ENCODE results near the gene DDX47. TPM values are rescaled to one million over a fixed set of nuclear protein-coding genes. Genes with fewer than 3 reads are reported as not detected.
"Not testable (repeated sequence)": the region's sequence is repeated elsewhere in the genome, so short reads cannot be mapped to it uniquely, and the experiment has no call there.

The DDX47 gene
- total RNA-seq, 2 experiments from 2014 or later, result 98.5 to 107 TPM

GRCh38 chr12:12864243-12864642 lies 51.1 kb downstream of the DDX47 start:
- Mint-ChIP-seq H3K4me3 (no peak overlapping the region), H3K27me3 (no peaks in the 10 kb centered on the region), H3K27ac (no peak overlapping the region), H3K4me1 (no peaks in the 10 kb centered on the region), H3K9me3 (peaks cover under 1% of the 10 kb centered on the region), H3K36me3 (peaks cover 14% of the 10 kb centered on the region)
- DNase-seq, result no peak

GRCh38 chr12:12868477-12869235 lies 55.5 kb downstream of the DDX47 start:
- Mint-ChIP-seq H3K9me3 (no peaks in the 10 kb centered on the region), H3K4me1 (no peaks in the 10 kb centered on the region), H3K4me3 (no peak overlapping the region), H3K27ac (no peak overlapping the region), H3K36me3 (peaks cover 10% of the 10 kb centered on the region), H3K27me3 (no peaks in the 10 kb centered on the region)
- no peak for DNase-seq

- no peak overlapping the region for H3K27ac Mint-ChIP-seq
- H3K4me1 Mint-ChIP-seq, result no peaks in the 10 kb centered on the region
- no peaks in the 10 kb centered on the region for H3K27me3 Mint-ChIP-seq
- no peak overlapping the region for H3K4me3 Mint-ChIP-seq
- DNase-seq, result no peak
- H3K36me3 Mint-ChIP-seq, result peaks cover 4% of the 10 kb centered on the region
- no peaks in the 10 kb centered on the region for H3K9me3 Mint-ChIP-seq
These were observed 57.3 kb downstream of the DDX47 start for GRCh38 chr12:12870465-12870864.

GRCh38 chr12:12871587-12872138 lies 58.5 kb downstream of the DDX47 start:
- Mint-ChIP-seq H3K9me3 (no peaks in the 10 kb centered on the region), H3K27me3 (no peaks in the 10 kb centered on the region), H3K36me3 (peaks cover 4% of the 10 kb centered on the region)

GRCh38 chr12:12872139-12872933 lies 59.2 kb downstream of the DDX47 start:
- H3K36me3 Mint-ChIP-seq, result peaks cover 4% of the 10 kb centered on the region
- no peaks in the 10 kb centered on the region for H3K9me3 Mint-ChIP-seq
- H3K4me1 Mint-ChIP-seq, result no peaks in the 10 kb centered on the region
- DNase-seq, result no peak
- H3K27me3 Mint-ChIP-seq, result no peaks in the 10 kb centered on the region
- H3K4me3 Mint-ChIP-seq, result no peak overlapping the region
- no peak overlapping the region for H3K27ac Mint-ChIP-seq

More at GRCh38 chr12:12871587-12872138, 58.5 kb downstream of the DDX47 start:
- DNase-seq, result no peak
- Mint-ChIP-seq H3K4me1 (no peaks in the 10 kb centered on the region), H3K4me3 (no peak overlapping the region), H3K27ac (no peak overlapping the region)

- Mint-ChIP-seq H3K36me3 (peaks cover 4% of the 10 kb centered on the region), H3K27me3 (no peaks in the 10 kb centered on the region), H3K9me3 (no peaks in the 10 kb centered on the region), H3K4me1 (no peaks in the 10 kb centered on the region), H3K27ac (no peak overlapping the region), H3K4me3 (no peak overlapping the region)
- DNase-seq, result no peak
These were observed 59.8 kb downstream of the DDX47 start for GRCh38 chr12:12872934-12873275.

- Mint-ChIP-seq H3K4me1 (no peaks in the 10 kb centered on the region), H3K9me3 (no peaks in the 10 kb centered on the region)
These were observed 60.9 kb downstream of the DDX47 start for GRCh38 chr12:12874029-12874428.

GRCh38 chr12:12875301-12875700 lies 62.2 kb downstream of the DDX47 start:
- H3K36me3 Mint-ChIP-seq, H3K9me3 Mint-ChIP-seq, DNase-seq: not testable (repeated sequence)

More at GRCh38 chr12:12874029-12874428, 60.9 kb downstream of the DDX47 start:
- no peak overlapping the region for H3K4me3 Mint-ChIP-seq
- no peak for DNase-seq
- H3K27ac Mint-ChIP-seq, result no peak overlapping the region
- peaks cover 4% of the 10 kb centered on the region for H3K36me3 Mint-ChIP-seq
- H3K27me3 Mint-ChIP-seq, result no peaks in the 10 kb centered on the region

GRCh38 chr12:12877153-12877768 lies 64.1 kb downstream of the DDX47 start:
- DNase-seq, result no peak
- Mint-ChIP-seq H3K36me3 (no peaks in the 10 kb centered on the region), H3K9me3 (no peaks in the 10 kb centered on the region), H3K27ac (no peak overlapping the region), H3K4me3 (no peak overlapping the region), H3K4me1 (no peaks in the 10 kb centered on the region), H3K27me3 (no peaks in the 10 kb centered on the region)

More at GRCh38 chr12:12875301-12875700, 62.2 kb downstream of the DDX47 start:
- H3K27ac Mint-ChIP-seq, H3K4me1 Mint-ChIP-seq, H3K27me3 Mint-ChIP-seq, H3K4me3 Mint-ChIP-seq: not testable (repeated sequence)

GRCh38 chr12:12877781-12878455 lies 64.8 kb downstream of the DDX47 start:
- no peak for DNase-seq
- H3K36me3 Mint-ChIP-seq, result no peaks in the 10 kb centered on the region
- H3K4me3 Mint-ChIP-seq, result no peak overlapping the region
- H3K9me3 Mint-ChIP-seq, result no peaks in the 10 kb centered on the region
- H3K4me1 Mint-ChIP-seq, result no peaks in the 10 kb centered on the region
- H3K27ac Mint-ChIP-seq, result no peak overlapping the region
- H3K27me3 Mint-ChIP-seq, result no peaks in the 10 kb centered on the region

Other genes starting within 250 kb of the DDX47 start
- 10 to 100 TPM; 12.5 to 13.9 TPM for gene CREBL2, start 201.5 kb upstream of the DDX47 start, total RNA-seq
- gene GPR19, start 117.2 kb upstream of the DDX47 start, total RNA-seq, result 10 to 100 TPM; 10.3 to 11.3 TPM
- gene CDKN1B, start 96.0 kb upstream of the DDX47 start, total RNA-seq, result 10 to 100 TPM; 26.0 to 26.1 TPM
- 1 to 10 TPM; 2.3 to 3.1 TPM for gene APOLD1, start 27.7 kb upstream of the DDX47 start, total RNA-seq
- under 1 TPM; 0.27 to 0.34 TPM for gene GPRC5A, start 78.2 kb downstream of the DDX47 start, total RNA-seq
- gene GPRC5D, start 138.8 kb downstream of the DDX47 start, total RNA-seq, result not detected
- gene HEBP1, start 186.9 kb downstream of the DDX47 start, total RNA-seq, result 10 to 100 TPM; 21.0 to 21.2 TPM
- gene FAM234B, start 231.0 kb downstream of the DDX47 start, total RNA-seq, result 1 to 10 TPM; 6.9 to 8.4 TPM